Stimulated activated CD4-positive, alpha-beta T cell treated with anti-CD3 and anti-CD28 coated beads, TNF-alpha, amount 100 ng/mL, for 1 hour (primary cell): ENCODE data around the gene MYH6.
"Not testable (repeated sequence)": the region's sequence is repeated elsewhere in the genome, so short reads cannot be mapped to it uniquely, and the experiment has no call there.

Source experiments
- DNase-seq, 3 donors: peaks; one replicate each; pipeline ENCODE4 v3.0.0-alpha.2; 2020; ENCODE audit warnings: low read depth in 3 of 3, low spot score in 1 of 3

Gene MYH6

DNA sequence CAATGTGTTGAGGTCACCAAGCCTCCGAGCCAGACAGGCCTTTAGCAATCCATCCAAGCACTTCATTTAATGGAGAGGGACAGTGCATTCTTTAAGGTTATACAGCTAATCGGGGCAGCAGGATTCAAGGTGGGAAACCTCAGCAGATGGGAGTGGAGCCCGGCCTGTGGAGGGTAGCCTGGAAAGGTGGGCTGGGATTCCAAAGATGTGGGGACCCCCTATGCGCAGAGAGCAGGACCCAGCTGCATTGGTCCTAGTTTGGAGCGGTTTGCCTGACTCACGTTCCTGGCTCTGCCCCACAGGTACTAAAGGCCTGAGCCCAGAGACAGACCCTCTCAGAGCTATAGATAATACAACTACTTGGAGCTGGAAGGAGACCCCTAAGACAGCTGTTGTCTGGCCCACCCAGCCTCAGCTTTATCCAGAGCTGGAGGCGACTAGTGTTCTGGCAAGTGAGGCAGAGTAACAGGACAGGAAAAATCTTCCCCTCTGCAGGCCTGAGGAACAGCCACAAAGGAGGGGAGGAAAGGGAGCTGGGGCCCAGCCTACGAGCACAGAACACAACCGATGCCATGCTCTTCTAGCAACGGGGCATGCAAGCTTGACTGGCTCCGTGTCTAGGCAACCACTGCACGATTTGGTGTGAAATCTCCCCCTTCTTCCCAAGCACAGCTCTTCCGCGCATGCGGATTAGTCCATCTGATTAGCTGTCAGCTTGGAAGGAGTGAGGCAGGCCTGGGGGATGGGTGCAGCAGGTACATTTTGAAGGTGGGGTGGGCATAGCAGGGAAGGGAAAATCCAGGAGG is 28.5 kb upstream of the MYH6 start:
- no peak for DNase-seq

GRCh38 chr14:23435543-23436326 is 27.7 kb upstream of the MYH6 start, which contains the start of gene MYH7:
Gene MYH7 (minus strand): TSS chr14:23435660. CDS start chr14:23433732, 1,928 bp downstream.
- no peak for DNase-seq

GRCh38 chr14:23434488-23435222 is 26.6 kb upstream of the MYH6 start:
- DNase-seq, result no peak

DNA sequence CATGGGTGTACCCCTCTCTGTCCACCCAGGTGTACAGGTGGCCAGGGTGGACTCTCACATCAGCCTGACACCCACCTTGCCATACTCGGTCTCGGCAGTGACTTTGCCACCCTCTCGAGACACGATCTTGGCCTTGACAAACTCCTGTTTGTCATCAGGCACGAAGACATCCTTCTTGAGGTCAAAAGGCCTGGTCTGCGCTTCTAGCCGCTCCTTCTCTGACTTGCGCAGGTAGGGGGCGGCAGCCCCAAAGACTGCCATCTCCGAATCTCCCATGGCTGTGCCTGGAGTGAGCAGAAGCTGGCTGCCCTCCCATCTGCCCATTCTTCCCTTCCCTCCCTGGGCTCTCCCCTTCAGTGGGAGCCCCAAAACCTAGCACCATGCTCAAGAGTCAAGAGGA is 25.4 kb upstream of the MYH6 start:
- no peak for DNase-seq

DNA sequence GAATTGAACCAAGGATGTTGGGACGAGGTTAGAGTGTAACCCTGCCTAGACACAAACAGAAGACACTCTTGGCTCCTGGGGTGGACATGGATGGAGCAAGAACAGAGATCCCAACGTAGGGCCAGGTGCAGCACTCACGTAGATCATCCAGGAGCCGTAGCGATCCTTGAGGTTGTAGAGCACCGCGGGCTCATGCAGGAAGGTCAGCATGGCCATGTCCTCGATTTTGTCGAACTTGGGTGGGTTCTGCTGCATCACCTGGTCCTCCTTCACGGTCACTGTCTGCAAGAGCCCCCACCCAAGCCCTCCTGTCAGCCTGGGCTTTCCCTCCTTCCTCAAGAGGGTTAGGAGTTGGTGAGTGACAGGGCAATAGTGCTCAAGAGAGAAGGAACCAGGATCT is 24.9 kb upstream of the MYH6 start:
- no peak for DNase-seq

DNA sequence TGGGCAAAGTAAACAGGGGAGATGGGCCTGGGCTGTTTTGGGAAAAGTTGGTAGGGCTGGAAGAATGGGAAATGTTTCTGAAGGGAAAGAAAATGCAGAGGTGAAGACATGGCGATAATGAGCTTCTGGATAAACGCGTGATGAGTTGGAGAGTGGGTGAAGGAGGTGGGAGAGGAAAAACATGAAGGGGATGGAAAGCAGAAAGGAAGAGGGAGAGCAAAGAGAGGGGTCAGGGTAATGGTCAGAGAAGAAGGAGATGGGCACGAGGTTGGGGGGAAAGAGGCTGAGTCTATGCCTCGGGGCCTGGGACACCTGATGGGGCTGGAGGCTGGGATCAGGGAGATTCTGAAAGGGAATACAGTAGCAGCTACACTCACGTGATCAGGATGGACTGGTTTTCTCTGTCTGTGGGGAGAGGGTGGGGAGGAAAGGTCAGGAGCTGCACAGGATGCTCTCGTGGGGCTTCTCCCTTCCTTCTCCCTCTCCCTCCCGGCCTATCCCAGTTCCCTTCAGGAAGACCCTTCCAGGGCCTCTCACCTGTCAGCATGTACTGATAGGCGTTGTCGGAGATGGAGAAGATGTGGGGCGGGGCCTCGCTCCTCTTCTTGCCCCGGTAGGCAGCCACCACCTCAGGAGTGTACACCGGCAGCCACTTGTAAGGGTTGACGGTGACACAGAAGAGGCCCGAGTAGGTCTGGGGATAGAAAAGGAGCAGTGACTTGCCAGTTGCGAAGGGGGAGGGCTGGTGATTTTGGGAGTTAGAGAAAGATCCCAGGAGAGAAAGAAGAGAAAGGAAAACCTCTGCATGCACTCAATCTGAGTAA is 24.2 kb upstream of the MYH6 start:
- no peak for DNase-seq

DNA sequence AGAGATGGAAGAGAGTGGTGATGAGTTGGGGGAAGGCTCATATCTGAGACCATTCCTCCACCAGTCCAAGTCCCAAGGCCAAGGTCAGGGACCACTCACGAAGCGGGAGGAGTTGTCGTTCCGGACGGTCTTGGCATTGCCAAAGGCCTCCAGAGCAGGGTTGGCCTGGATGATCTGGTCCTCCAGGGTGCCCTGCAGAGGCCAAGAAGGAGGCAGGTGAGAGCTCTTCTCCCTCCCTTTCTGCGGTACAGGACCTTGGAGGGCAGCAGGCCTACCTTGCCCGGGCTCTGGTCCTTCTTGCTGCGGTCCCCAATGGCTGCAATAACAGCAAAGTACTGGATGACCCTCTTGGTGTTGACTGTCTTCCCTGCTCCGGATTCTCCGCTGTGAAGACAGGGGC is 23.4 kb upstream of the MYH6 start:
- DNase-seq, result no peak

- DNase-seq, result no peak
Measured at GRCh38 chr14:23430723-23431085, 22.6 kb upstream of the MYH6 start.

DNA sequence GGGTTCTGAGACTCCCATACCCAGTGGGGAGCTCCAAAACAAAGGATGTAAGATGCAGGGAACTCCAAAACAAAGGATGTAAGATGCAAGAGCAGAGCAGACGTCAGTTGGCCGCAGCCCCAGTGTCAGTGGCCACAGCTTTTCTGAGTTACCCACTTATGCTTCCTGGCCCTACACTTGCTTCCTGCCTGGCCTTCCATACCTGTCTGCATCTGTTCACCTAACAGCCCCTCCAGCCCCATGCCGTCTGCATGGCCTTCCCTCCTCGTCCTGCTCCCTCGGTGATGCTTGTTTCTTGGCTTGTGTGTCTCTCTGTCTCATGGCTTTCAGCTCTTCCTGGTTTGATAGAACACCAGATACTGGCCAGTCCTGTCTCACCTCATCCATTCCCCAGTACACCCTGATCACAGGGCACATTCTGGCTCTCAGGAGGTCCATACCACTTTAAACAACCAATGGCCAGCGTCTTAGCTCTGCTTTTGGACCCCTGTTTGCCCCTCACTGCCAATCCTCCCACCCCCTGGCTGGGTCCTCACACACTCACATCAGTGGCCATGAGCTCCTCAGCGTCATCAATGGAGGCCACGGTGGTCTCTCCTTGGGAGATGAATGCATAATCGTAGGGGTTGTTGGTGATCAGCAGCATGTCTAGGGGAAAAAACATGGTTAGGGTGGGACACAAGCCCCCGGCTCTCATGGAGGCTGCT is 22.1 kb upstream of the MYH6 start:
- no peak for DNase-seq

DNA sequence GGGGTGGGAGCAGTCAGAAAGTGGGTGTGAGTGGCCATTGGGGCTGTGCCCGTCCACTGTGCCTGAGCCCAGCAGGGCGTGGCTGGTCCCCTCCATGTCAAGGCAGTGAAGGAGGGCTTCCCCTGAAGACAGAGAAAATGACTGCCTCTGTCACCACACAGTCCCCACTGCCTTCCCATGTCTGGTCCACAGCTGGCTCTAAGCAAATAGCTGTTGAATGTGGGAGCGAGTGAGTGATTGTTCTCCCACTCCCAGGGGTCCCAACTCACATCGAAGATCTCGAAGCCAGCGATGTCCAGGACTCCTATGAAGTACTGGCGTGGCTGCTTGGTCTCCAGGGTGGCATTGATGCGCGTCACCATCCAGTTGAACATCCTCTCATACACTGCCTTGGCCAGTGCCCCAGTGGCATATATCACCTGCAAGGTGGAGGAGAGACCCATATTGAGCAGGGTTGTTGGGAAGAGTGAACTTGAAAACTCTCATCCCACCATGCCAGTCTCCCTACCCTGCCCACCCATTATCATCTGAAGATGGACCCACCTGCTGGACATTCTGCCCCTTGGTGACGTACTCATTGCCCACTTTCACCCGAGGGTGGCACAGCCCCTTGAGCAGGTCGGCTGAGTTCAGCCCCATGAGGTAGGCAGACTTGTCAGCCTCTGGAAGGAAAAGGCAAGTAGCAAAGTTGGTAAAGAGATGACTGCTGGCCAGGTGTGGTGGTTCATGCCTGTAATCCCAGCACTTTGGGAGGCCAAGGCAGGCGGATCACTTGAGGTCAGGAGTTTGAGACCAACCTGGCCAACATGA is 20.8 kb upstream of the MYH6 start:
- no peak for DNase-seq

- not testable (repeated sequence) for DNase-seq
Measured at GRCh38 chr14:23425798-23426197, 17.7 kb upstream of the MYH6 start.

DNA sequence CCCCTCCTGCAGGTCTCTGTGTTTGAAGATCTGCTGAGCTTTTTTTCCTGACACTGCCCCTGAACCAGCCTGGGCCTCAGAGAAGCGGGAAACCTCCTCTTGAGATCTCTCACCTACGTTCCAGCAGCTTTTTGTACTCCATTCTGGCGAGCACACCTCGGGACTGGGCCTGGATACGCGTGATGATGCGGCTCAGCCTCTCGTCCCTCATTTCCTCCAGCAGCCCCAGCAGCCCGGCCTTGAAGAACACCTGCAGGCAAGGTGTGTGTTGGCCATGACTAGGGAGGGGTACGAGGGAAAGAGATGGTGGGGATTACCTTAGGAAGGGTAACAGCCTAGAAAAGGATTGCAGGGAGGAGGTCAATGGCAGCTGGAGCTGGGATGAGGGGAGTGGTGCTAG is 17.1 kb upstream of the MYH6 start:
- no peak for DNase-seq

GRCh38 chr14:23423657-23424056 is 15.6 kb upstream of the MYH6 start:
- no peak for DNase-seq

DNA sequence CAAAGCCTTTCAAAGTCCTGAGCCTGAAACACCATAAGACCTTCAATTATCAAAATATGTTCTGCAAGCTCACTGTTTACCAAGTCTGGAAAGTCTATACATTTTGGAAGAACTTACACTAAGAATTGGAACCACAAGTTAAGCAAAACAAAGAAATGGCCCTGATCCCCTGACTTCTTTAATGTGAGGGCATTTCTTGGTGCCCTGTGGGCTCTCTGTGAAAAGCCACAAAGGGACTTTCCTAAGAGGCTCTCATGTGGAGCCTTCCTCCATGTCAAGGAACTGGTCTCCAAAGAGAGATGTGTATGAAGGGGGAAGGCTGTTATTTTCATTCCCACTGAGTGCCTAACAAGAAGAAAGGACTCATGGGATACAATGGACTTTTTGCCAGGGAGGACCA is 13.5 kb upstream of the MYH6 start:
- no peak for DNase-seq

DNA sequence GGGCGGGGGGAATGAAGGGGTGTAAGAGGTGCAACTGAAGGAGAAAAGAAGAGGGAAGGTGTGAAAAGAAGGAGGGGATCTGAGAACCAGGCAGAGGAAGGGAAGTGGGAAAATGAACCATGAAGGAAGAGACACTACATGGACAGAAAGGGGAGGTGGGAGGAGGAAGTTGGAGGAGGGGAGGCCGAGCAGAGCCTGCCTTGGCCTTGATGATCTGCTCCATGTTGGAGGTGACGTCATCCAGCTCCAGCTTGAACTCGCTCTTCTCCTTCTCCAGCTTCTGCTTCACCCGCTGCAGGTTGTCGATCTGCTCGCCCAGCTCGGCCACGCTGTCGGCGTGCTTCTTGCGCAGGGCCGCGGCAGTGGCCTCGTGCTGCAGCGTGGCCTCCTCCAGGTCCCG is 11.6 kb upstream of the MYH6 start:
- not testable (repeated sequence) for DNase-seq

DNA sequence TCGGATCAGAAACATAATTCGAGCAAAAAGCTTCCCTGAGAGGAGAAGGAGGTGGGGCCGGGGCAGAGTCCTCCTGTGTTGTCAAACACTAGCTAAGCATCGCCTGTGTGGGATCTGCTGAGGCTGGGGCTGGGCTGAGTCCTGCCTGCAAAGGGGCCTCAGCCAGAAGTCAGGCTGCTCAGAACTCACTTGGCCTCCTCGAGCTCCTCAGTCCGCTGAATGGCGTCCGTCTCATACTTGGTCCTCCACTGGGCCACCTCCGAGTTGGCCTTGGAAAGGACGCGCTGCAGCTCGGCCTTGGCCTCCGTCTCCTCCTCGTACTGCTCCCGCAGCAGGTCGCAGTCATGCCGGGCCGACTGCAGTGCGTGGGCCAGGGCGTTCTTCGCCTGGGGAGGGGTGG is 9.9 kb upstream of the MYH6 start:
- no peak for DNase-seq

DNA sequence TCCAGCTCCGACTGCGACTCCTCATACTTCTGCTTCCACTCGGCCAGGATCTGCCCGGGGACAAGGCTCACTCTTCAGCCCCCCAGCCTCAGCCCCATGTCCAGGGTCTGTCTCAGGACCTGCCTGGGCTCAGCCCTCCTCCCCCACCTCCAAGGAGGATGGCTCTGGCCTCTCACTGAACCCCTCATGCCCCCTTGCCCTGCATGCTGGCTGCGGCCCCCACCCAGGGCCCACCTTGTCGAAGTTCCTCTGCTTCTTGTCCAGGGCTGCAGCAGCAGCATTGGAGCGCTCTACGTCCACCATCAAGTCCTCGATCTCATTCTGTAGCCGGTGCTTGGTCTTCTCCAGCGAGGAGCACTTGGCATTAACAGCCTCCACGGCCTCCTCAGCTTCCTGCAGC is 9.2 kb upstream of the MYH6 start:
- not testable (repeated sequence) for DNase-seq

DNA sequence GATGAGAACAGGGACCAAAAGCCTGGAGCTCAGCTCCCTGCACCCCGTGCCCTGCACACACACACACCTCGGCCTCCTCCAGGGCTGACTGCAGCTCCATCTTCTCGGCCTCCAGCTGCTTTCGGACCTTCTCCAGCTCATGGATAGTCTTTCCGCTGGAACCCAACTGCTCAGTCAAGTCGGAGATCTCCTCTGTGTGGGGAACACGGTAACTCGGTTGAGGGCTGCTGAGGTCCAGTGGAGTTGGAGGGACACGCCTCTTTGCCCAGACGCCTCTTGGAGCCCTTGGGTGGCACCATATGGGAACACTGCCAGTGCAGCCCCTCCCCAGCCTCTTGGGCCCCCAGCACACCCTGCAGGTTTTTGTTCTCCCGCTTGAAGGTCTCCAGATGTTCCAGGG is 8.7 kb upstream of the MYH6 start:
- no peak for DNase-seq
